Ramos (cell line): Measurements from ENCODE around the gene GTF3A.

ENCODE experiments used
- in situ Hi-C: fragments of 300-500 bp; cut with MboI; formaldehyde crosslinking; loops from one replicate; pipeline ENCODE4 v1.14.3; 2022; ENCODE audit warnings: low sequenced_read_pairs; ENCODE audit not compliant: unreplicated experiment

GTF3A gene

GRCh38 chr13:27442071-27442647, 17.7 kb downstream of the GTF3A start:
- in situ Hi-C loops: no loop called here

GRCh38 chr13:27442797-27443196, 18.4 kb downstream of the GTF3A start:
- in situ Hi-C loops: no loop called here

DNA sequence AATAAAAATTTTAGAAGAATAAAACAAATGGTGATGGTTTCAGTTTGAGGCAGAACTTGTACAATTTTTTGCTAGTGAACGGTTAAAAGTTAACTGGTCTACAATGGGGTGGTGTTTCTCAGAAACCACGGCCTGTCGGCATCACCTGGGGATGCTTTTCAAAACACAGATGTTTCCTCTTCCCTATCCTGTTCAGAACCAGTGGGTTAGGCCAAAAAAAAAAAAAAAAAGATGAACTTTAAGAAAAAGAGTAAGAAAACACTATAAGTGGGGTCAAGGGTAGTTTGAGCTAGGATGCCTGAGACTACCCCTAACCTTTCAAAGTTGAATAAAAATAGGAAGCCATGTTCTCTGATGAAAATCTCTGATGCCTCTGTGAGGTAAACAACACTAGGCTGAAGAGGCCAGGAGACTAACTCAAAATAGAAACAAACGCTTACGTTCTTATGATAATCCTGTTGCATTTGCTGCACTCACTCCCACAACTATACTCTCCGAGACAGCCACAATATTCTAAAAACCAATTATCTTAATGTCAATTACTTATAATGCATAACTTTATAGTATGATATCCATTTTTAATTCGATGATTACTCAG, 22.7 kb downstream of the GTF3A start:
- in situ Hi-C loops: no loop called here

DNA sequence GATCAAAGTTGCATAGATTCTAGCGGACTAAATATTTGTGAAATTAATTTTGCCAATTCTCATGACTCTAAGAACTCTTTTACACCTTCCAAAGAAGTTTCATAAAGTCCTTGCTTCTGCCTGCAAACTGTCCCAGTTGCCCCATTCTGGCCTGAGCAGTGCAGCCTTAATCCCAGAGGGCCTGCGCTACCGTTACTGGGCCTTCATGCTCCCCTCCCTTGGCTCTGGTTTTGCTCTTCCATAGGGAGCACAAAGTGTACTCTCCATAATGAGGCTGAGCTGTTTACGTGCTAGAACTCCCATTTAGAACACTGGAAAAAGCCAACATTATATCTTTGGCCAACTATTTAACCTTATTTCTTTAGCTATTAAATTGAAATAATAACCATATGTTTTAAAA, 23.9 kb downstream of the GTF3A start:
- in situ Hi-C loops: no loop called here

DNA sequence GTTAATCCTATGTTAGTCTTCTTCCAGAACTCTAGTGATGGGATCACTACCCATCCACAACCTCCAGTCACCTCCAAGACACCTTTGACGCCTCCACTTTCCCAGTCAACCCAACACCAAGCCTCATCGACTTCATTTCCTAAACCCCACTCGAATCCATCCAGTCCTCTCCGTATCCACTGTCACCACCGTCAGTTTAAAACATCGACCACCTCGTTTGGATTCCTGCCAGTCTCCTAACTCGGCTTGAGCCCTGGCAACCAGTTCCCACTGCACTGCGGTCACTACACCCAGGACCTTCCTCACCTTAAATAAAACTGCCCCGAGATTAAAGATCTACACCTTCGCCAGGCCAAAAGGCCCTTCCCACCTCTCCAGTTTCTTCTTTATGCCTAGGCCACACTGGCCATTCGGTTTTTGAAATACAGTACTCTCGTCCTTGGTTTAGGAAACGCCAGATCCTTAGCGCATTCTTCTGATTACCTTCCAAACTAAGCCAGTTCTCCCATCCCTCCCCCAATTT, 24.7 kb downstream of the GTF3A start:
- in situ Hi-C loops: no loop called here

DNA sequence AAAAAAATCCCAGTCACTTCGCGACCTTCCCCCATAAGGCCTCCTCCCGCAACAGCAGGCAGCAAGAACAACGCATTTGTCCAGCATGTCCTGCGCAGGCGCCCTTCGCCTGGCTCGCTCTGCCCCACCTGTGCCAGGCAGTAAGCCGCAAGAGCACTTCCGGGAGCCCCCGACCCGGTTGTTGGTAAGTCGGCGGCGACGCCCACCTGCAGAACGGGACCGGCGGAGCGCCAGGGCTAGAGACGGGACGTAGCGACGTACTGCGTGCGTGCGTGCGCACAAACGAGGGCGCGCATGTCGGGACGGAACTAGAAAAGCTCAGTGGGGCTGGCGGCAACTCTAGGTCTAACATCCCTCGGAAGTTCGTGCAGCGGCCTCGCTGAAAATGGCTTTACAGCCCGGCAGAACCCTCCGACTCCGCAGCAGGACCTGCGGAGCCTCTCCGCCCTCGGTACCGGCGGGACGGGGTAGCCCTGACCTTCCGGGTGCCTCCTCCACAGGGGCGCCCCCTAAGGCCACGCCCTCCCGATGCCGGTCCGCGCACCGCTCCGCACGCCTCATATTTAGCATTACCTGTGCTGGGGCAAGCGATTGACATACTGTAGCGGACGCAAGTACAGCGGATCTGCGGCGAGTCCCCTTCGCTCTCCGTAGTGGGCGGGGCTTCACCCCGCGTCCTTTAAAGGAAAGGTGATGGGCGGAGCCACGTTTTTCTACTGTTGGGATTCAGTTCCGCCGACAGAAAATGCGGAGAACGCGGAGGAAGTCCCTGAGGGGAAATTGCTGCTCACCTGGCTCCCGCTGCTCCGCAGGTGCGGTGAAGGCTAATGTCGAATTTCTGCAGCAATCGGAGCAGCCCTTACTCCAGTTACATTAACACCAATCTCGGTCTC, 25.8 kb downstream of the GTF3A start, which contains the start of gene MTIF3:
MTIF3 (minus strand) TSS at position 629 of the 893 bp plus-strand sequence. CDS start 10,116 bp downstream, outside the sequence.
- in situ Hi-C loops: no loop called here

GRCh38 chr13:27450921-27451471, 26.6 kb downstream of the GTF3A start:
- in situ Hi-C loops: no loop called here

GRCh38 chr13:27455331-27455855, 31.0 kb downstream of the GTF3A start:
- in situ Hi-C loops: no loop called here

GRCh38 chr13:27461940-27462584, 37.6 kb downstream of the GTF3A start:
- in situ Hi-C loops: no loop called here

DNA sequence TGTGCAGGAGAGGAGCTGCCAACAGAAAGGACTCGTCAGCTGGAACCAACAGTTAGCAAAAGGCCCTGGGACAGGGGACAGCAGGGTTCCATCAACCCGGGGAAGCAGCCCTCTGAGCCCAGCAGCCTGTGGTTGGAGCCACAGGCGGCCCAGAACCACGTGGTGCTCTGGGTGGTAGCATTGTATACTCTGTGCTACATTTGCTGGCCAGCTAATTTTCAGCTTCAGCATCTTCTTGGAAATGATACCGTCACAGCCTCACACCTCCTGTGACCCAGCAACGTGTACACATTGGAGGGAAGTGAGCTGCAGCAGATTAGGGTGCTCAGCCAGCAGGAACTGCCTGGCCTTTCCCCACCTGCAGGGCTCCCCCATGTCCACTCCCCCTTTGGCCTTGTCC, 39.1 kb downstream of the GTF3A start:
- in situ Hi-C loops: no loop called here

GRCh38 chr13:27465611-27466010, 41.2 kb downstream of the GTF3A start:
- in situ Hi-C loops: no loop called here

- in situ Hi-C loops: no loop called here
Measured at GRCh38 chr13:27466513-27466912, 42.1 kb downstream of the GTF3A start.

DNA sequence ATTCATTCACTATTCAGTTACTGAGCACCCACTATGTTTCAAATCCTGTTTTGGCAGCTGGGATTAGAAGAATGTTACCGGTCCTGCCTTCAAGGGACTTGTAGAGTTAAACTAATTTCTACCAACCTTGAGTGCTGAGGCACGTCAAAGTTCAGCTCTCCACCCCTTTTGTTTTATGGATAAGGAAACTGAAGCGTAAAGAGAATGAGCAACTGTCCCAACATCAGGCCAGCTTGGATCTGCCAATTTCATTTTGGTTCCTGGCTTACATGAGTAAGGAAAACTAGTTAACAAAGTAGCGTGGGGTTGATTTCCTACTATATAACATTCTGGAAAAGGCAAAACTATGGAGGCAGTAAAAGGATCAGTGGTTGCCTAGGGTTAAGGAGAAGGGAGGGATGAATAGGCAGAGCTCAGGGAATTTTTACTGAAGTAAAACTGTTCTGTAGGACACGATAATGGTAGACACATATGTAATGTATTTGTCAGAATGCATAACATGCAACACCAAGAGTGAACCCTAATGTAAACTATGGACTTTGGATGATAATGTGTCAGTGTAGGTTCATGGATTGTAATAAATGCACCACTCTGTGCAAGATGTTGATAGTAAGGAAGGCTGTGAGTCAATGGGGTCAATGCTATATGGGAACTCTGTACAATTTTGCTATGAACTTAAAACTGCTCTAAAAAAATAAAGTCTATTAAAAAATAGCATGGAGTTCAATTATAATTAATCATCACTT, 45.8 kb downstream of the GTF3A start:
- in situ Hi-C loops: no loop called here

DNA sequence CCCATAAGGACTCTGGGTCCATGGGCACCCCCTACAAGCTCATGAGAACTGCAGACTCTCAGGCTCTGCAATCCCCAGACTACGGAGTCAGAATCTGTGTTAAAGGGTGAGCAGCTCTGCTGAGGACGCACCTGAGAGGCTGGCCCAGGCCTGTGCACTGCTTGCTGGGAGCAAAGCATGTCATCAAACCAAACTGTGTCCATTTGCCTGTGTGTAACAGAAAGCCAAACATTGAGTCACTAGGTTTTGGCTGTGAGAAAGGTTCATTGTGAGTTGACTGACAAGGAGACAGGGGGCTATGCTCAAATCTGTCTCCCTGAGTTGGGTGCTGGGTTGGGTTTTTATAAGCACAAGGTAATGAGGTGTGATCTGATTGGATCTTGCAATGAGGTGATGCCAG, 48.0 kb downstream of the GTF3A start:
- in situ Hi-C loops: no loop called here

- in situ Hi-C loops: no loop called here
Measured at GRCh38 chr13:27472941-27473340, 48.5 kb downstream of the GTF3A start.

DNA sequence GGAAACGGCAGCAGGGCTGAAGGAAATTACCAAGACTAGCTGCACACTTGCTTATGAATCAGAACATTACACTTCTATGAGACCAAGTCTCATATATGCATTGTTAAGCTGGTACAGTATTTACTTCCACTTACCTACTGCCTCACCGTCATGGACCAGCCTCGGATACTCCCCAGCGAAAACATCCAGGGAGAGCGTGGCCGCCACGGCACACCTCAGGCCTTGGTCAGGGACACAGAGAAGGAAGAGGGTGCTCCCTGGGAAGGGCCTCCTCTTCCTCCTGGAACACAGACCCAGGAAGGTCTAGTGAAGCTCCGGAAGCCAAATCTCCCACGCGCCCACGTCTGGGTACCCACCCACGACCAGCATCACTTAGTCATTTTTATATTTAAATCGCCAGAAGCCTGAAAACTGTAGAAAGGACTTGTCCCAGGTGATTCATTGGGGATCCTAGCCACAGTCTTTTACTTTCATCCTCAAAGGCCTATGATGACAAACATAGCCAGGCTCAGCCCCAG, 50.4 kb downstream of the GTF3A start:
- in situ Hi-C loops: no loop called here

DNA sequence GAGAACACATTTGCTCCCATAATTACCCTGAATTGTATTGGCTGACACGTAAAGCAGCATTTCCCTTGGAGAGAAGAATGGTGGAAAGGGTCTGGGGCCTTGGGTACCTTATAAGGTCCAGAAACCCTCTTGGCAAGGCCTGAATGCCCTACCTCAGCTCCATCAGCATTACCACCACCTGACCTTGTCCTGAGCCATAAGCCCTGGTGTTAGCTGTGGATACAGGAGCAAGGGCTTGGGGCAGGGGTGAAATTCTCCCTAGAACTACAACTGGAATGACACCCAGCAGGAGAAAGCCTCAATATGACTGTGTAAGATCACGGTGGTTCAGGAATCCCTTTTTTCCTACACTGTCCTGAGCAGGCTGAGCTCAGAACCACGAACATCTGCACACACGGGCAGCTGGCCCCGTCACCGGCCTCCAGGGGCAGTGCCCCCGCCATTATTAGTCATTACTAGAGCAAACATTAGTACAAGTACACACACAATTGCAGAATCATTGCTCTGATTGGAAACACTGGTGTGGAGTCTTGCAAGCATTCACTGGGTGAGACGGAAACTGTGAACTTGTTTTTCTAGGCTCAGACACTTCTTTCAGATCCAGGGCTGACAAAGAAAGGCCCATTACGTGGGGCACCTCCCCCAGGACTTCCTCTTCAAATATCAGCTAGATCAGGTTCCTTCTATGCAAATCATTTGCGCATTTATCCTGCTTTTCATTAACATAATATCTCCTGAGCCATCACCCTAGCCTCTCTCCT, 52.7 kb downstream of the GTF3A start:
- in situ Hi-C loops: no loop called here

GRCh38 chr13:27481766-27482165, 57.3 kb downstream of the GTF3A start:
- in situ Hi-C loops: no loop called here
